Measurements from ENCODE around the gene CHID1. TPM values are rescaled to one million over a fixed set of nuclear protein-coding genes. Genes with fewer than 3 reads are reported as not detected.

The CHID1 gene
- total RNA-seq, 2 donors from 2014 or later = 33.9 to 44.2 TPM

GRCh38 chr11:824942-825341, 85.7 kb downstream of the CHID1 start:
- H3K36me3 Mint-ChIP-seq (ENCODE audit: insufficient read depth in 2 of 2) = peaks cover 2 to 3% of the 10 kb centered on the region in 2 donors
- H3K4me3 Mint-ChIP-seq = no peak overlapping the region
- H3K4me1 Mint-ChIP-seq (ENCODE audit: low read depth) = peaks cover 29% of the 10 kb centered on the region
- ATAC-seq (replicated peaks in 1 of 2) = no peak
- H3K27ac Mint-ChIP-seq = no peak overlapping the region
- no peak for DNase-seq
- peaks cover 24% of the 10 kb centered on the region for H3K27me3 Mint-ChIP-seq (ENCODE audit: low read depth)
- H3K9me3 Mint-ChIP-seq = no peaks in the 10 kb centered on the region

GRCh38 chr11:824292-824880, 86.2 kb downstream of the CHID1 start:
- DNase-seq (no peak), ATAC-seq (replicated peaks in 1 of 2) (no peak)
- peaks cover 20% of the 10 kb centered on the region for H3K27me3 Mint-ChIP-seq (ENCODE audit: low read depth)
- H3K4me1 Mint-ChIP-seq (ENCODE audit: low read depth) = peaks cover 26% of the 10 kb centered on the region
- no peak overlapping the region for H3K4me3 Mint-ChIP-seq
- no peak overlapping the region for H3K27ac Mint-ChIP-seq
- peaks cover 2 to 3% of the 10 kb centered on the region in 2 donors for H3K36me3 Mint-ChIP-seq (ENCODE audit: insufficient read depth in 2 of 2)
- H3K9me3 Mint-ChIP-seq = no peaks in the 10 kb centered on the region

GRCh38 chr11:823441-824291, 86.9 kb downstream of the CHID1 start:
- Mint-ChIP-seq H3K4me3 (no peak overlapping the region), H3K27ac (no peak overlapping the region), H3K9me3 (no peaks in the 10 kb centered on the region), H3K4me1 (ENCODE audit: low read depth) (peaks cover 20% of the 10 kb centered on the region), H3K27me3 (ENCODE audit: low read depth) (peaks cover 13% of the 10 kb centered on the region), H3K36me3 (ENCODE audit: insufficient read depth in 2 of 2) (peaks cover 2 to 3% of the 10 kb centered on the region in 2 donors)
- DNase-seq = no peak
- ATAC-seq (replicated peaks in 1 of 2) = no peak

GRCh38 chr11:821512-822371, 88.9 kb downstream of the CHID1 start:
- ATAC-seq (replicated peaks in 1 of 2) (no peak), DNase-seq (no peak)
- Mint-ChIP-seq H3K4me1 (ENCODE audit: low read depth) (peaks cover 15% of the 10 kb centered on the region), H3K4me3 (peak overlapping the region in 1 of 2 donors; percentile 29), H3K36me3 (ENCODE audit: insufficient read depth in 2 of 2) (peaks cover 2 to 3% of the 10 kb centered on the region in 2 donors), H3K27me3 (ENCODE audit: low read depth) (no peaks in the 10 kb centered on the region), H3K27ac (no peak overlapping the region), H3K9me3 (no peaks in the 10 kb centered on the region)

- no peaks in the 10 kb centered on the region for H3K27me3 Mint-ChIP-seq (ENCODE audit: low read depth)
- no peak overlapping the region for H3K27ac Mint-ChIP-seq
- H3K4me1 Mint-ChIP-seq (ENCODE audit: low read depth) = peaks cover 11% of the 10 kb centered on the region
- no peaks in the 10 kb centered on the region for H3K9me3 Mint-ChIP-seq
- H3K36me3 Mint-ChIP-seq (ENCODE audit: insufficient read depth in 2 of 2) = peaks cover 2 to 3% of the 10 kb centered on the region in 2 donors
- ATAC-seq (replicated peaks in 1 of 2) (no peak), DNase-seq (no peak)
- H3K4me3 Mint-ChIP-seq = peak overlapping the region; percentile 87 to 89
Observed at GRCh38 chr11:820655-821511, 89.7 kb downstream of the CHID1 start.

- peak; percentile 77 to 79 for ATAC-seq (replicated peaks in 1 of 2)
- peak overlapping the region; percentile 73 for H3K27ac Mint-ChIP-seq
Observed at GRCh38 chr11:819943-820649, 90.5 kb downstream of the CHID1 start.

GRCh38 chr11:819129-819931, 91.3 kb downstream of the CHID1 start:
- H3K27me3 Mint-ChIP-seq (ENCODE audit: low read depth) = no peaks in the 10 kb centered on the region
- H3K27ac Mint-ChIP-seq = no peak overlapping the region
- no peaks in the 10 kb centered on the region for H3K9me3 Mint-ChIP-seq
- peak overlapping the region; percentile 87 to 89 for H3K4me3 Mint-ChIP-seq
- ATAC-seq (replicated peaks in 1 of 2) (peak; percentile 80 to 81), DNase-seq (peak; percentile 94 to 95)
- H3K4me1 Mint-ChIP-seq (ENCODE audit: low read depth) = peaks cover 11% of the 10 kb centered on the region
- no peaks in the 10 kb centered on the region for H3K36me3 Mint-ChIP-seq (ENCODE audit: insufficient read depth in 2 of 2)

More at GRCh38 chr11:819943-820649, 90.5 kb downstream of the CHID1 start:
- Mint-ChIP-seq H3K9me3 (no peaks in the 10 kb centered on the region), H3K4me1 (ENCODE audit: low read depth) (peaks cover 11% of the 10 kb centered on the region), H3K4me3 (peak overlapping the region; percentile 87 to 89), H3K27me3 (ENCODE audit: low read depth) (no peaks in the 10 kb centered on the region), H3K36me3 (ENCODE audit: insufficient read depth in 2 of 2) (peaks cover 1 to 2% of the 10 kb centered on the region in 2 donors)
- DNase-seq = peak; percentile 95 to 96

- Mint-ChIP-seq H3K27ac (no peak within 1 kb of the TSS), H3K4me1 (ENCODE audit: low read depth) (peaks cover 15% of the 10 kb centered on the region)
- no peak for DNase-seq
Observed at GRCh38 chr11:818396-819128, 92.0 kb downstream of the CHID1 start, which contains the start of gene PNPLA2. PNPLA2 (plus strand) TSS chr11:818914; CDS start chr11:819719, 805 bp downstream.

More at GRCh38 chr11:818396-819128, 92.0 kb downstream of the CHID1 start, which contains the start of gene PNPLA2:
- H3K4me3 Mint-ChIP-seq = peak within 1 kb of the TSS; percentile 87 to 89
- H3K9me3 Mint-ChIP-seq = no peaks in the 10 kb centered on the region
- no peak for ATAC-seq (replicated peaks in 1 of 2)
- peaks cover 0 to 3% of the 10 kb centered on the region in 2 donors for H3K36me3 Mint-ChIP-seq (ENCODE audit: insufficient read depth in 2 of 2)
- H3K27me3 Mint-ChIP-seq (ENCODE audit: low read depth) = no peaks in the 10 kb centered on the region

Data from activated T-cell treated with anti-CD3 and anti-CD28 coated beads, Interleukin-2, amount 50 U/mL, for 72 hours (primary cell).